ENCODE measurements around the gene DONSON. TPM values are rescaled to one million over a fixed set of nuclear protein-coding genes. Genes with fewer than 3 reads are reported as not detected.
"Not testable (repeated sequence)": the region's sequence is repeated elsewhere in the genome, so short reads cannot be mapped to it uniquely, and the experiment has no call there.

Gene DONSON, protein sequence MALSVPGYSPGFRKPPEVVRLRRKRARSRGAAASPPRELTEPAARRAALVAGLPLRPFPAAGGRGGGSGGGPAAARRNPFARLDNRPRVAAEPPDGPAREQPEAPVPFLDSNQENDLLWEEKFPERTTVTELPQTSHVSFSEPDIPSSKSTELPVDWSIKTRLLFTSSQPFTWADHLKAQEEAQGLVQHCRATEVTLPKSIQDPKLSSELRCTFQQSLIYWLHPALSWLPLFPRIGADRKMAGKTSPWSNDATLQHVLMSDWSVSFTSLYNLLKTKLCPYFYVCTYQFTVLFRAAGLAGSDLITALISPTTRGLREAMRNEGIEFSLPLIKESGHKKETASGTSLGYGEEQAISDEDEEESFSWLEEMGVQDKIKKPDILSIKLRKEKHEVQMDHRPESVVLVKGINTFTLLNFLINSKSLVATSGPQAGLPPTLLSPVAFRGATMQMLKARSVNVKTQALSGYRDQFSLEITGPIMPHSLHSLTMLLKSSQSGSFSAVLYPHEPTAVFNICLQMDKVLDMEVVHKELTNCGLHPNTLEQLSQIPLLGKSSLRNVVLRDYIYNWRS
- 26.8 and 32.9 TPM in 2 replicates for total RNA-seq (2014; rRNA removed; shearing (Covaris generic))
- polyA plus RNA-seq (2015; cell fraction: cytosol; rRNA removed), result 31.2 and 32.1 TPM in 2 replicates
- polyA plus RNA-seq (2015; cell fraction: nucleus; rRNA removed), result 26.3 and 30.5 TPM in 2 replicates

- DNase-seq (ENCODE audit: low read depth), result peak; percentile 69
Observed at GRCh38 chr21:33588485-33589335, at the start of gene DONSON. Gene DONSON (minus strand): TSS chr21:33588684. CDS start chr21:33588641, 43 bp downstream.

- DNase-seq (ENCODE audit: low read depth), result no peak
Observed at GRCh38 chr21:33634254-33634653, 45.8 kb upstream of the DONSON start.

DNA sequence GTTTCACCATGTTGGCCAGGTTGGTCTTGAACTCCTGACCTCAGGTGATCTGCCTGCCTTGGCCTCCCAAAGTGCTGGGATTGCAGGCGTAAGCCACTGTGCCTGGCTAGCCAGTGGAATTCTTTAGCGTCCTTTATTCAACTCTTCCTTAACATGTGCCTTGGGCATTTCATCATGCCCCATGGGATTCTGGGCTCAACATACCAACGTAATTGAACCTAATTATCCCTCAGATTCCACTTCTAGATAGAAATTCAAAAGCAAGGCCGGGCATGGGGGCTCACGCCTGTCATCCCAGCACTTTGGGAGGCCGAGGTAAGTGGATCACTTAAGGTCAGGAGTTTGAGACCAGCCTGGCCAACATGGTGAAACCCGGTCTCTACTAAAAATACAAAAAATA is 37.7 kb upstream of the DONSON start:
- not testable (repeated sequence) for DNase-seq (ENCODE audit: low read depth)

GRCh38 chr21:33622253-33622652 is 33.8 kb upstream of the DONSON start:
- DNase-seq (ENCODE audit: low read depth), result no peak

GRCh38 chr21:33619726-33620125 is 31.2 kb upstream of the DONSON start:
- DNase-seq (ENCODE audit: low read depth), result no peak

DNA sequence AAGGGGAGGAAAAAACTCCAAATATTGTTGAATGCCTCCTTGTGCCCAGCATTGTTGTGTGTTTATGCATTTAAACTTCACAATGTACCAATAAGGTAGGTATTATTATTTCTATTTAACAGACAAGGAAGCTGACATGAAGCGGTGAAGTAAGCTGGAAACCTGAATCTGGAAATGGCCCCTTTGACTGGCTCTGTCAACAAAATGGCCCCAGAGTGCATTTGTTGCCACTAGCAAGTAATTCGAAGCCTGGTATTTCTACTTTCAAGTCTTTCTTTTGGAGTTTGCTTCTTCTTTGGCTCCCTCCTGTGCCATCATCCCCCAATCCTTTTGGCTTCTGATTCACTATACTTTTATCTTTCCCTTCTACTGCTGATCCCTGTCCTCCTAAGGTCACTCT is 29.9 kb upstream of the DONSON start:
- no peak for DNase-seq (ENCODE audit: low read depth)

- not testable (repeated sequence) for DNase-seq (ENCODE audit: low read depth)
Observed at GRCh38 chr21:33617565-33617964, 29.1 kb upstream of the DONSON start.

GRCh38 chr21:33611006-33611744 is 22.7 kb upstream of the DONSON start:
- DNase-seq (ENCODE audit: low read depth), result no peak

DNA sequence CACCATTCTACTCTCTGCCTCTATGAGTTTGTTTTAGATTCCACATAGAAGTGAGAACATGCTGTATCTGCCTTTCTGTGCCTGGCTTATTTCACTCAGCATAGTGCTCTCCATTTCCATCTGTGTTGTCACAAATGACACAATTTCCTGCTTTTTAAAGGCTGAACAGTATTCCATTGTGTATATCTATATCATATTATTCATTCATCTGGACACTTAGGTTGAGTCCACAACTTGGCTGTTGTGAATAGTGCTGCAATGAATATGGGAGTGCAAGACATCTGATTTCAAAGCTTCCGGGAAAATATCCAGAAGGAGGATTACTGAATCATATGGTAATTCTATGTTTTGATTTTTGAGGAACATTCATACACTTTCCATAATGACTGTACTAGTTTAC is 20.1 kb upstream of the DONSON start:
- DNase-seq (ENCODE audit: low read depth), result peak; percentile 36

DNA sequence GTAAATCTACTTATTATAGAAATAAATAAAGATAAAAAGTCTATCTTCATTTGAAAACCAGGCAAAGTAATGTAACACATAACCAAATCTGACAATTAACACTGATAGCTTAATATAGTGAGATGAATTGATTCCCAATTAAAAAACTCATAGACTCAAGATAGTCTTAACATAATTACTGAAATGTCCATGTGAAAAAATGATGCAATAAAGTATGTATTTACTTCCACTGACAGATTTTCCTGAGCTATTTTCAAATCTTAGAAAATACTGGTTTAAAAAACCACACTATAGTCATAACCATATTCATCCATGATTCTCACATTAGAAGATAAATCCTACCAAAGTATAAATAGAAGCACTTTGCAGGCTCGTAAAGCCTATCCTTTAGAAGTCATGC is 9.6 kb upstream of the DONSON start:
- no peak for DNase-seq (ENCODE audit: low read depth)

GRCh38 chr21:33587792-33588484 is 546 bp downstream of the DONSON start:
- peak; percentile 34 for DNase-seq (ENCODE audit: low read depth)

DNA sequence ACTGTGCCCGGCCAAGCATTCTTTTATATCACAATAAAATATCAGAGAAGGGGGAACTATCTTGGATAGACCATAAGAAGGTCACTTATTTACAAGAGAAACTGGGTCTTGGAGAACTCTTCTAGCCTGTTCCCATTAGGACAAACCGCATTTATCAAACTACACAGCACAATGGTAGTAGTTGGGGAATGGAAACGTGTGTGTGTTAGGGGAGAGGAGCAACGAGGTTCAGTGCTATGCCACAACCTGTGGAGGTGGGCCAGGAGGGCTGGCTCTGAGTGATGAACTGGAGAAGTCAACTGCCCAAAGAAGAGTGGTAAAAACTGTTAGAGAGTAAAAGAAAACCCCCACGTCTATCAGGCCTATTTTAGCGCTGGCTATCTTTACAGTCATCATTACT is 1.6 kb downstream of the DONSON start:
- no peak for DNase-seq (ENCODE audit: low read depth)

DNA sequence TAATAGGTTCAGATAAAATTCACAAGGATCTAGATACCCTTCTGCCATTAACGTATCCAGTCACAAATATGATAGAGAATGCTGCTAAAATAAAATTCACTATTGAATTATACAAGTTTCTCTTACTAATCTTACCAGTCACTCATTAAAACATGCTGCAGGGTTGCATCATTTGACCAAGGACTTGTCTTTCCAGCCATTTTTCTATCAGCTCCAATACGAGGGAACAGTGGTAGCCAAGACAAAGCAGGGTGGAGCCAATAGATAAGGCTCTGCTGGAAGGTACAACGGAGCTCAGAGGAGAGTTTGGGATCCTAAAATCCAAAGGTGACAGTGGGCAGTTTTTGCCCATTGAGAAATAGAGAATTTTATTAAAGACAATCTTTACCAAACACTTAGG is 4.0 kb downstream of the DONSON start:
- DNase-seq (ENCODE audit: low read depth), result no peak

- DNase-seq (ENCODE audit: low read depth), result no peak
Observed at GRCh38 chr21:33578959-33579542, 9.4 kb downstream of the DONSON start.

GRCh38 chr21:33578214-33578613 is 10.3 kb downstream of the DONSON start:
- DNase-seq (ENCODE audit: low read depth), result no peak

DNA sequence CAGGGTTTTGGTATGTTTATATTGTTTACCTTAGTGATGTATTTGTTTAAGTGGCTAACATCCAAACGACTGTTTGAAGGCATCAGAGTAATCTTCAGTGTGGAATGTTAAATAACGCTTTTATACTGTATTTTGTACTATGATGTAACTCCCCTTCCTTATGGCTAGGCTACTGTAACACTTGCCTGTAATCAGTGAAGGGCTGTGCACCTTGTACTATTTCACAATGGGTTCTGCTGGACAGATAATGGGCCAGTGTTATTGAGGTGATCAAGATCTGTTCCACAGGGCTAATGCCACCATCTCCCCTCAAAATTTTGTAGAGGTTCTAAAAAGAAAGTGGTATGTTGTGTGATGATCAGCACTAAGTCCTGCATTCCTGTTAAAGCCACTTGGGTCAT is 11.7 kb downstream of the DONSON start:
- not testable (repeated sequence) for DNase-seq (ENCODE audit: low read depth)

- no peak for DNase-seq (ENCODE audit: low read depth)
Observed at GRCh38 chr21:33572350-33572749, 16.1 kb downstream of the DONSON start.

DNA sequence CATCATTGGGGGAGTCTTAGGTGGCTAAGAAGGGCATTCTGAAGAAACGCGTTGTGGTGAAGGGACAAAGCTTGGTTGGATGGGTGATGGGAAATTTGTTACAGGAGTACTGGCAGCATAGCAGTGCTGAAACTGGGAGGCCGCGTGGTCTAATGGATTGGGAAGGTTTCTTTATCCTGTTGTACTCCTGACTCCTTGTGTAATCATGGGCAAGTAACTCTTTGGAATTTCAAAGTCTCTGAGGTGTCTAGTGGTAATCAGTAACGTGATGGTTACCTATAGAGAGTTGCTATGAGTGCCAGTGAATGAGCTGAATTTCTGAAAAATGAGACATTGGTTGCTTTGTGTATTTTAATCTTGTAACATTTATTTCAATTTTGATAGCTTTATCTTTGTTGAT is 18.5 kb downstream of the DONSON start:
- no peak for DNase-seq (ENCODE audit: low read depth)

GRCh38 chr21:33568448-33568847 is 20.0 kb downstream of the DONSON start:
- DNase-seq (ENCODE audit: low read depth), result no peak

- no peak for DNase-seq (ENCODE audit: low read depth)
Observed at GRCh38 chr21:33567914-33568313, 20.6 kb downstream of the DONSON start.
